Measurements from ENCODE around the gene VWA7.
"Not testable (repeated sequence)": the region's sequence is repeated elsewhere in the genome, so short reads cannot be mapped to it uniquely, and the experiment has no call there.

Gene VWA7

GRCh38 chr6:31806470-31807272 lies 29.5 kb upstream of the VWA7 start, which contains the start of gene LSM2:
TSS of gene LSM2 (minus strand) at chr6:31806966. CDS start at chr6:31806757, 209 bp downstream.
- TF ChIP-seq HDGF (IDR thresholded peaks at IDR 0.05; ENCODE audit: borderline replicate concordance) = no peak
- no peak for TF ChIP-seq NFRKB (IDR thresholded peaks at IDR 0.05)
- no peak for TF ChIP-seq PKNOX1 (IDR thresholded peaks at IDR 0.05)
- no peak for TF ChIP-seq SUZ12 (IDR thresholded peaks at IDR 0.05)
- TF ChIP-seq SP1 (IDR thresholded peaks at IDR 0.05) = no peak
- 0 out of 2 replicates have a peak, but pooled peaks have one; percentile 37 for TF ChIP-seq ELF4 (IDR thresholded peaks at IDR 0.05)
- no peak for TF ChIP-seq ARNT (IDR thresholded peaks at IDR 0.05)
- ChIA-PET CTCF (interaction anchor here (0.6 to 2.9 kb wide), 10 partner anchors 11 to 620 kb away, joined by 3 to 15 read pairs (median 4); partner anchors contain the start of genes CLIC1, EHMT2, HSPA1B and VARS1), POLR2A (interaction anchor here (0.7 to 4.7 kb wide), 38 partner anchors 8 to 1165 kb away, joined by 3 to 77 read pairs (median 6); partner anchors contain the start of genes ABHD16A, C6orf47, DDAH2 and DXO)
- DNase-seq (ENCODE audit: extremely low spot score) = peak; percentile 100

- CTCF ChIA-PET = interaction anchor here (0.9 to 2.9 kb wide), 5 partner anchors 10 to 76 kb away, joined by 3 to 15 read pairs (median 6); partner anchors contain the start of gene VARS1
- DNase-seq (ENCODE audit: extremely low spot score) = no peak
- no peak for TF ChIP-seq CTBP1 (IDR thresholded peaks at IDR 0.05; ENCODE audit: borderline replicate concordance)
- POLR2A ChIA-PET = interaction anchor here (0.8 to 4.7 kb wide), 19 partner anchors 8 to 154 kb away, joined by 3 to 77 read pairs (median 7); partner anchors contain the start of genes C6orf47, GPANK1, HSPA1A and HSPA1B
Observed at GRCh38 chr6:31805939-31806469, 28.9 kb upstream of the VWA7 start.

DNA sequence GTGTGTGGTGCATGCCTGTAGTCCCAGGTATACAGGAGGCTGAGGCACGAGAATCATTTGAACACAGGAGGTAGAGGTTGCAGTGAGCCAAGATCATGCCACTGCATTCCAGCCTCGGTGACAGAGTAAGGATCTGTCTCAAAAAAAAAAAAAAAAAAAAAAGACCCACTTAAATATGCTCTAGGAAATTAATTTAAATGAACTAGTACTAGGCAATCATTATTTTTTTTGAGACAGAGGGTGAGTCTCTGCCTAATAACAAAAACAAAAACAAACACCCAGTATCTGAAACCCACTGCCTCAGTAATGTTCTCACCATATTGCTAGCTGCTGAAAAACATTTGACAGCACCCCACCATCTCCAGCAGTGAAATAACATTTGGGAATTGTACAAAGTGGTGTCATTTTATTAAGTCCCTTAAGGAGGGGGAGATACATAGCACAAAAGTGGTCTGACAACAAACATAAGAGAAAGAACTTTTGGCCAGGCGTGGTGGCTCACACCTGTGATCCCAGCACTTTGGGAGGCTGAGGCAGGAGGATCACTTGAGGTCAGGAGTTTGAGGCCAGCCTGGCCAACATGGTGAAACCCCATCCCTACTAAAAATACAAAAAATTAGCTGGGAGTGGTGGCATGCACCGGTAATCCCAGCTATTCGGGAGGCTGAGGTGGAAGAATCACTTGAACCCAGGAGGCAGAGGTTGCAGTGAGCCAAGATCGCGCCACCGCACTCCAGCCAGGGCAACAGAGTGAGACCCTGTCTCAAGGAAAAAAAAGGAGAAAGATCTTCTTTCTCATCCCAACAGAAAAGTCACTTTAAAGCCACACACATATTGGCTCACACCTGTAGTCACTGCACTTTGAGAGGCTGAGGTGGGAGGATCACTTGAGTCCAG lies 24.2 kb upstream of the VWA7 start:
- DNase-seq (ENCODE audit: extremely low spot score); CTCF ChIA-PET: not testable (repeated sequence)
- POLR2A ChIA-PET = interaction anchor here (1.5 kb wide), 1 partner anchor 14 kb away, joined by 5 read pairs; the partner anchor contains the start of genes HSPA1A and HSPA1L

- ChIA-PET POLR2A (interaction anchor here (1.0 to 5.6 kb wide), 4 partner anchors 7 to 27 kb away, joined by 4 to 77 read pairs (median 8); partner anchors contain the start of genes HSPA1A, HSPA1B, HSPA1L and LSM2), CTCF (no interaction called here)
- no peak for TF ChIP-seq ARNT (IDR thresholded peaks at IDR 0.05)
- TF ChIP-seq FOXM1 (IDR thresholded peaks at IDR 0.05; ENCODE audit: borderline replicate concordance) = no peak
- TF ChIP-seq ZNF384 (IDR thresholded peaks at IDR 0.05) = no peak
- TF ChIP-seq SP1 (IDR thresholded peaks at IDR 0.05) = no peak
- no peak for TF ChIP-seq SUZ12 (IDR thresholded peaks at IDR 0.05)
- no peak for TF ChIP-seq PKNOX1 (IDR thresholded peaks at IDR 0.05)
- no peak for TF ChIP-seq FOXK2 (IDR thresholded peaks at IDR 0.05)
- TF ChIP-seq NFRKB (IDR thresholded peaks at IDR 0.05) = no peak
- no peak for TF ChIP-seq HDGF (IDR thresholded peaks at IDR 0.05; ENCODE audit: borderline replicate concordance)
- TF ChIP-seq ELF4 (IDR thresholded peaks at IDR 0.05) = no peak
- no peak for TF ChIP-seq CTBP1 (IDR thresholded peaks at IDR 0.05; ENCODE audit: borderline replicate concordance)
- no peak for TF ChIP-seq L3MBTL2 (conservative IDR thresholded peaks at IDR 0.05)
- TF ChIP-seq TARDBP (IDR thresholded peaks at IDR 0.05) = no peak
- no peak for TF ChIP-seq BHLHE40 (IDR thresholded peaks at IDR 0.05; ENCODE audit: borderline replicate concordance)
- no peak for TF ChIP-seq FOXA1 (IDR thresholded peaks at IDR 0.05)
- no peak for TF ChIP-seq LEF1 (IDR thresholded peaks at IDR 0.05; ENCODE audit: borderline replicate concordance)
- no peak for DNase-seq (ENCODE audit: extremely low spot score)
Observed at GRCh38 chr6:31799781-31800180, 22.7 kb upstream of the VWA7 start.

DNA sequence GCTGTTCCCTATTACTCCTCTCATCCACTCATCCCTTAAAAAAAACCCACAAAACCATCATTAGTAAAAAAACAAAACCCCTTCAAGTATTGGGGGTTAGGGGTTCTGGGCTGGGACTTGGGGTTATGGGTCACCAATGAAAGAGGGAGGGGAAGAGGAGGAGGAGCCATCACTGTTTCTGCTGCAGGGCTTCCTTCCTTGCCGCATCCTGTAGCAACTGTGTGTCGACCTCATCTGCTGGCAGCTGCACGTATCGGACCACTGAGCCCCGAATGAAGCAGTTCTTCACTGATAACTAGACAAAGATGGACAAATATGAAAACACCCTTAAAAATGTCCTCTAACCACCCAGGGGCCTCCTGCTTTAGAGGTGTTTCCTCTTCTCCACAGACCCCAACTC lies 20.5 kb upstream of the VWA7 start:
- TF ChIP-seq L3MBTL2 (conservative IDR thresholded peaks at IDR 0.05) (no peak), SP1 (IDR thresholded peaks at IDR 0.05) (no peak), BHLHE40 (IDR thresholded peaks at IDR 0.05; ENCODE audit: borderline replicate concordance) (no peak), PKNOX1 (IDR thresholded peaks at IDR 0.05) (no peak), CTBP1 (IDR thresholded peaks at IDR 0.05; ENCODE audit: borderline replicate concordance) (no peak), TARDBP (IDR thresholded peaks at IDR 0.05) (no peak)
- DNase-seq (ENCODE audit: extremely low spot score) = no peak
- ChIA-PET POLR2A (interaction anchor here (1.4 to 5.6 kb wide), 2 partner anchors 10 to 33 kb away, joined by 4 to 77 read pairs; partner anchors contain the start of gene LSM2), CTCF (no interaction called here)

- POLR2A ChIA-PET = interaction anchor here (1.4 to 5.6 kb wide), 7 partner anchors 10 to 132 kb away, joined by 4 to 77 read pairs (median 11); partner anchors contain the start of genes GPANK1, HSPA1A, HSPA1L and LSM2
- CTCF ChIA-PET = interaction anchor here (0.6 to 1.2 kb wide), 2 partner anchors 13 to 28 kb away, joined by 3 read pairs; no protein-coding TSS in a partner anchor
- no peak for DNase-seq (ENCODE audit: extremely low spot score)
- TF ChIP-seq HDGF (IDR thresholded peaks at IDR 0.05; ENCODE audit: borderline replicate concordance) = no peak
- no peak for TF ChIP-seq SUZ12 (IDR thresholded peaks at IDR 0.05)
- no peak for TF ChIP-seq TARDBP (IDR thresholded peaks at IDR 0.05)
- no peak for TF ChIP-seq FOXA1 (IDR thresholded peaks at IDR 0.05)
- TF ChIP-seq SP1 (IDR thresholded peaks at IDR 0.05) = no peak
- TF ChIP-seq LEF1 (IDR thresholded peaks at IDR 0.05; ENCODE audit: borderline replicate concordance) = no peak
- TF ChIP-seq CTBP1 (IDR thresholded peaks at IDR 0.05; ENCODE audit: borderline replicate concordance) = no peak
- TF ChIP-seq ELF4 (IDR thresholded peaks at IDR 0.05) = no peak
- no peak for TF ChIP-seq ARNT (IDR thresholded peaks at IDR 0.05)
- no peak for TF ChIP-seq PKNOX1 (IDR thresholded peaks at IDR 0.05)
- no peak for TF ChIP-seq BHLHE40 (IDR thresholded peaks at IDR 0.05; ENCODE audit: borderline replicate concordance)
- no peak for TF ChIP-seq NFRKB (IDR thresholded peaks at IDR 0.05)
Observed at GRCh38 chr6:31796993-31797385, 19.9 kb upstream of the VWA7 start.

Measured in HEK293T (cell line).